Stimulated activated naive CD8-positive, alpha-beta T cell treated with anti-CD3 and anti-CD28 coated beads, Interleukin-15, amount 100 ng/mL, for 72 hours (primary cell): ENCODE results near the gene LUZP2.

Experiments
- ATAC-seq: fragments of 150-1000 bp; cut with Tn5 transposase; 2 replicates; pipeline ENCODE4 v1.10.0; 2021; ENCODE audit warnings: mild to moderate bottlenecking, moderate library complexity
- DNase-seq, 2 donors: peaks; one replicate each; pipeline ENCODE4 v3.0.0; 2021 to 2022
- H3K27ac Mint-ChIP-seq, 2 donors: one replicate each; pipeline ENCODE4 v1.8.0; 2022; ENCODE audit warnings: mild to moderate bottlenecking in 2 of 2, mixed read lengths in 2 of 2, moderate library complexity in 2 of 2
- H3K27me3 Mint-ChIP-seq: one replicate; pipeline ENCODE4 v1.8.0; 2022; ENCODE audit warnings: mixed read lengths
- H3K4me1 Mint-ChIP-seq: one replicate; pipeline ENCODE4 v1.8.0; 2022; ENCODE audit warnings: mild to moderate bottlenecking, mixed read lengths
- H3K4me3 Mint-ChIP-seq, 2 donors: one replicate each; pipeline ENCODE4 v1.8.0; 2022; ENCODE audit warnings: mild to moderate bottlenecking in 2 of 2, mixed read lengths in 2 of 2, moderate library complexity in 1 of 2
- H3K9me3 Mint-ChIP-seq, 2 donors: one replicate each; pipeline ENCODE4 v1.8.0; 2022; ENCODE audit warnings: mixed read lengths in 2 of 2

Gene LUZP2

GRCh38 chr11:24637520-24637919, 140.7 kb downstream of the LUZP2 start:
- Mint-ChIP-seq H3K4me1 (no peaks in the 10 kb centered on the region), H3K4me3 (no peak overlapping the region), H3K27me3 (no peaks in the 10 kb centered on the region), H3K9me3 (peaks cover 8 to 10% of the 10 kb centered on the region in 2 donors), H3K27ac (no peak overlapping the region)
- ATAC-seq, result no peak
- no peak for DNase-seq

GRCh38 chr11:24642648-24643047, 145.8 kb downstream of the LUZP2 start:
- Mint-ChIP-seq H3K9me3 (peaks cover 16 to 22% of the 10 kb centered on the region in 2 donors), H3K4me1 (no peaks in the 10 kb centered on the region), H3K27me3 (no peaks in the 10 kb centered on the region), H3K27ac (no peak overlapping the region), H3K4me3 (no peak overlapping the region)
- no peak for DNase-seq
- no peak for ATAC-seq

DNA sequence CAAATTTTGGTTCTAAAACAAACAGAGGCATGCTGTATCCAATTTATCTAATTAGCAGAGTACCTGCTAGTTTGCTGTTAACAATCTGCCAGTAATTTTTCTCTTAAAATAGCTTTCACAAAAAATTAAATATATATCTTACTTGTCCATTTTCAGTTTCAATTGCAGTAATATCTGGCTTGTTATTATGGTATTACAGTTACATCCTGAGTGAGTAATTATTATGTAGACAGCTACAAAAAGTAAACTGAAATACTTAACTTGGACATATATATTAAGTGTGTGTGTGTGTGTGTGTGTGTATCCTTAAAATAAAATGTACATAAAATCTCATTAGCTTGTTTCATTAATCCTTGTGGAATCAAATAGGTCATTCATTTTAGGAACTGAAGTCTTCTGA, 148.7 kb downstream of the LUZP2 start:
- Mint-ChIP-seq H3K4me3 (no peak overlapping the region), H3K9me3 (peaks cover 15 to 28% of the 10 kb centered on the region in 2 donors), H3K27me3 (no peaks in the 10 kb centered on the region), H3K27ac (no peak overlapping the region), H3K4me1 (no peaks in the 10 kb centered on the region)
- DNase-seq (no peak), ATAC-seq (no peak)

DNA sequence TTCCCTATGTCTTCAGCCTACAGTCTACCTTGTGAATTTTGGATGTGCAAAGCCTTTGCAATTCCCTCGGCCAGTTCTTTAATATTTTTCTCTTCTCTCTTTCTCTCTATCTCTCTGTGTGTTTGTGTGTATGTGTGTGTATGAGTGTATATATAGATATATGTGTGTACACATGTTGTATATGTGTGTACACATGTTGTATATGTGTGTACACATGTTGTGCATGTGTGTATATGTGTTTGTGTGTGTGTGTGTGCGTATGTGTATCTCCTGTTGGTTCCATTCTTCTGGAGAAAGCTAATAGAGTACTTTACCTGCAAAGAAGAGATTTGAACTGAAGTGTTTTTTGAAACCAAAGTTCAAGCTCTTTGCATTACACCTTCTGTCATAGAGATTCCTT, 155.0 kb downstream of the LUZP2 start:
- Mint-ChIP-seq H3K9me3 (peaks cover 6 to 29% of the 10 kb centered on the region in 2 donors), H3K27me3 (no peaks in the 10 kb centered on the region), H3K4me3 (no peak overlapping the region), H3K4me1 (no peaks in the 10 kb centered on the region), H3K27ac (no peak overlapping the region)
- DNase-seq, result no peak
- no peak for ATAC-seq

- no peak for ATAC-seq
- H3K9me3 Mint-ChIP-seq, result peaks cover 6 to 21% of the 10 kb centered on the region in 2 donors
- no peaks in the 10 kb centered on the region for H3K4me1 Mint-ChIP-seq
Measured at GRCh38 chr11:24653901-24654300, 157.0 kb downstream of the LUZP2 start.

GRCh38 chr11:24661331-24661730, 164.5 kb downstream of the LUZP2 start:
- no peaks in the 10 kb centered on the region for H3K4me1 Mint-ChIP-seq
- ATAC-seq, result no peak
- no peak for DNase-seq
- H3K9me3 Mint-ChIP-seq, result peaks cover 15 to 22% of the 10 kb centered on the region in 2 donors
- no peak overlapping the region for H3K4me3 Mint-ChIP-seq
- no peak overlapping the region for H3K27ac Mint-ChIP-seq
- no peaks in the 10 kb centered on the region for H3K27me3 Mint-ChIP-seq

More at GRCh38 chr11:24653901-24654300, 157.0 kb downstream of the LUZP2 start:
- Mint-ChIP-seq H3K4me3 (no peak overlapping the region), H3K27ac (no peak overlapping the region), H3K27me3 (no peaks in the 10 kb centered on the region)
- DNase-seq, result no peak

DNA sequence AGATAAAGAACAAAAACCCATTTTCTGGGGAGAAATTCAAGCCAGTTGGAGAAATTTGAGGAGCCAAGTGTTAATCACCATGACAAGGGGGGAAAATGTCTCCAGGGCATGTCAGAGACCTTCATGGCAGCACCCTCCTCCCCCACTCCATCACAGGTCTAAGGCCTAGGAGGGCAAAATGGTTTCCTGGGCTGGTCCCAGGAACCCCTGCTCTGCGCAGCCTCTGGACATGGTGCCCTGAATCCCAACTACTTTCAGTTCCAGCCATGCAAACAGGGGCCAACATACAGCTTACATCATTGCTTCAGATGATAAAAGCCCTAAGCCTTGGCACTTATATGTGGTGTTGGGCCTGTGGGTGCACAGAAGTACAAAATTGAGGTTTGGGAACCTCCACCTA, 167.5 kb downstream of the LUZP2 start:
- Mint-ChIP-seq H3K4me1 (no peaks in the 10 kb centered on the region), H3K4me3 (no peak overlapping the region), H3K27ac (no peak overlapping the region), H3K27me3 (no peaks in the 10 kb centered on the region), H3K9me3 (peaks cover 10 to 22% of the 10 kb centered on the region in 2 donors)
- ATAC-seq (no peak), DNase-seq (no peak)

GRCh38 chr11:24667353-24667968, 170.6 kb downstream of the LUZP2 start:
- ATAC-seq, result no peak
- Mint-ChIP-seq H3K4me1 (no peaks in the 10 kb centered on the region), H3K27ac (no peak overlapping the region), H3K9me3 (peaks cover 5 to 22% of the 10 kb centered on the region in 2 donors), H3K27me3 (no peaks in the 10 kb centered on the region), H3K4me3 (no peak overlapping the region)
- no peak for DNase-seq

DNA sequence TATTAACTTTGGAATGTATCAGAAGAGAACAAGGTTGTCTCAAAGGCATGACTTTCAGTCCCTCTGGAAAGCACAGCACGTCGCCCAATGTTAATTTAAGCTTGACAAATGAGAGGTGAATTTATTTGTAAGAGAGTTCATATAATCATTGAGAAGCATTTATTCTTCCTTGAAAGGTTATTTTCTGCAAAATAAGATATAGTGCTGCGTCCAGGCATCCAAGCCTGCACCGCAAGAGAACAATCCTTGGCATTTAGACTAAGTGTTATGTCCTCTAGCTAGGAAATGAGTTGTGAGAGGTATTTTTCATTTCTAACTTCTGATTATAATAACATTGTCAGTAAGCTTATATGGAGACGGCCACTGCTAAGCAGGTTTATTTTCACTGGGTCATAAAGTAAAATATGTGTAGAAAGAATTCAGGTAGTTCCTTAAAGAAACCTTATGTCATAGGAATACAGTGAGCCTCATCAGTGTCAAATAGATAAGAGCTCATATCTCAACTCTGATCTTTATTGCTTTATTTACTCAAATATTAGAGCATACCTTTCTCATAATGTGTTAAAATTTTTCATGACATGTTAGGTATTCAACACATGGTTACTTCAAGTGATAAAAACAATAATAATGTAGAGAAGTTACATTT, 182.0 kb downstream of the LUZP2 start:
- ATAC-seq (no peak), DNase-seq (no peak)
- H3K4me1 Mint-ChIP-seq, result no peaks in the 10 kb centered on the region
- H3K27me3 Mint-ChIP-seq, result no peaks in the 10 kb centered on the region
- no peak overlapping the region for H3K4me3 Mint-ChIP-seq
- H3K27ac Mint-ChIP-seq, result no peak overlapping the region
- H3K9me3 Mint-ChIP-seq, result peaks cover 0 to 5% of the 10 kb centered on the region in 2 donors

DNA sequence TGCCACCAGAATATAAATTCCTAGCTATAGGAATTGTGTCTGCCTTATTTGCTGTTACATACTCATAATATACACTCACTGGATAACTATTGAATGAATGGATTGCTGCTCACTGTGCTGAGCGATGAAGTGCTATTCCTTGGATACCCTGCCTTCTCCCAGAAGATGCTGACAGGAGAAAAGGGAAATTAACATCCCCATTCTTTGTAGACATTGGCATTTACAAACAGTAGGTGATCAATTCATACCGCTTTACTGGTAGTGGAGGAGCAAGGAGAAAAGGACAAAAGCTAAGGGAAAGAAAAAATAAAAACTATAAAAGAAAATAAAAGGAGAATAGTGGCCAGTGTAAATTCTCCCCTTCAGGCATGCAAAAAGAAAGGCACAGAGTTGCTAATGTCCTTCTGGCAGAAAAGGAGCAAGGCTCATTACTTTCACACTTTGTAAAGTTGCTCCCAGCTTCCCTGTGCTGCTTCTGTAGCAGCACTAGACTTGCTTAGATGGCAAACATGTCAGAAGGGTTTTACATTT, 183.0 kb downstream of the LUZP2 start:
- DNase-seq (no peak), ATAC-seq (no peak)
- no peak overlapping the region for H3K4me3 Mint-ChIP-seq
- H3K27ac Mint-ChIP-seq, result no peak overlapping the region
- H3K27me3 Mint-ChIP-seq, result no peaks in the 10 kb centered on the region
- H3K9me3 Mint-ChIP-seq, result no peaks in the 10 kb centered on the region
- H3K4me1 Mint-ChIP-seq, result no peaks in the 10 kb centered on the region

DNA sequence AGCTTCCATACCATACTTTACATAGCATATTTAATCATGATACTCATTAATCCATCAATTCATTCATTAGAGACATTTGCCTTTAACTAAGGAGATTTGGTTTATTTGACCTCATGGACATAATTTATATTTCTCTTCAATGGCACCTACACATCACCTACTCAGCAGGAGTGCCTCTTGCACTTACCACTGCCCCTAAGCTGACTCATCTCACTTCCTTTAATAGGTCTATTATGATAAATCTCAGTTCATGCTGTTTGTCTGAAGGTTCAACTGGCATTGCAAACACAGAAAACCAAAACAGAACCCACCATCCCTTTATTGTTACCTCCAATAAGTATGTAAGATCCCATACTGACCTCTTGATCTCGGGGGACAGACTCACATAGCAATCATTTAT, 186.7 kb downstream of the LUZP2 start:
- Mint-ChIP-seq H3K9me3 (peaks cover 4 to 7% of the 10 kb centered on the region in 2 donors), H3K27ac (no peak overlapping the region), H3K4me3 (no peak overlapping the region), H3K4me1 (no peaks in the 10 kb centered on the region), H3K27me3 (no peaks in the 10 kb centered on the region)
- no peak for DNase-seq
- no peak for ATAC-seq

GRCh38 chr11:24685821-24686220, 189.0 kb downstream of the LUZP2 start:
- H3K4me1 Mint-ChIP-seq, result no peaks in the 10 kb centered on the region

GRCh38 chr11:24687531-24688147, 190.8 kb downstream of the LUZP2 start:
- no peaks in the 10 kb centered on the region for H3K4me1 Mint-ChIP-seq
- DNase-seq (no peak), ATAC-seq (no peak)
- H3K27me3 Mint-ChIP-seq, result no peaks in the 10 kb centered on the region
- H3K27ac Mint-ChIP-seq, result no peak overlapping the region
- peaks cover 7 to 8% of the 10 kb centered on the region in 2 donors for H3K9me3 Mint-ChIP-seq
- no peak overlapping the region for H3K4me3 Mint-ChIP-seq

More at GRCh38 chr11:24685821-24686220, 189.0 kb downstream of the LUZP2 start:
- no peaks in the 10 kb centered on the region for H3K27me3 Mint-ChIP-seq
- H3K27ac Mint-ChIP-seq, result no peak overlapping the region
- H3K9me3 Mint-ChIP-seq, result peaks cover 7 to 8% of the 10 kb centered on the region in 2 donors
- ATAC-seq, result no peak
- no peak overlapping the region for H3K4me3 Mint-ChIP-seq
- no peak for DNase-seq

DNA sequence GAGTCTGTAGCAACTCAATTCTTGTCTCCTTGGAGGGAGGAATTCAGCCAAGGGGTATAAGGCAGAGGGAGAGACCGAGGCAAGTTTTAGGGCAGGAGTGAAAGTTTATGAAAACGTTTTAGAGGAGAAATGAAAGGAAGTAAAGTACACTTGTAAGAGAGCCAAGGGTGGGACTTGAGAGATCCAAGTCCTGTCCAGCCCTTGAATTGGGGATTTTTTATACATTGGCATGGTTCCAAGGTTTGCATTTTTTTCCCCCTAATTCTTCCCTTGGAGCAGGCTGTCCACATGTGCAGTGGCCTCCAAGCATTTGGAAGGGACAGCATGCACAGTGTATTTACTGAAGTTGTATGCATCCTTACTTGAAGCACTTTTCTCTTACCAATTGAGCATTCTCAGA, 192.1 kb downstream of the LUZP2 start:
- Mint-ChIP-seq H3K4me3 (no peak overlapping the region), H3K27ac (no peak overlapping the region), H3K9me3 (peaks cover 9% of the 10 kb centered on the region in 2 donors), H3K4me1 (no peaks in the 10 kb centered on the region), H3K27me3 (no peaks in the 10 kb centered on the region)
- ATAC-seq, result no peak
- no peak for DNase-seq

- Mint-ChIP-seq H3K27me3 (no peaks in the 10 kb centered on the region), H3K27ac (no peak overlapping the region), H3K4me3 (no peak overlapping the region), H3K9me3 (peaks cover 17 to 22% of the 10 kb centered on the region in 2 donors), H3K4me1 (no peaks in the 10 kb centered on the region)
- DNase-seq, result no peak
- ATAC-seq, result no peak
Measured at GRCh38 chr11:24697522-24698111, 200.8 kb downstream of the LUZP2 start.

GRCh38 chr11:24704716-24705115, 207.9 kb downstream of the LUZP2 start:
- no peak overlapping the region for H3K27ac Mint-ChIP-seq
- no peaks in the 10 kb centered on the region for H3K27me3 Mint-ChIP-seq

More at GRCh38 chr11:24704716-24705115, 207.9 kb downstream of the LUZP2 start:
- no peak for DNase-seq
- no peak for ATAC-seq
- H3K4me1 Mint-ChIP-seq, result no peaks in the 10 kb centered on the region
- no peak overlapping the region for H3K4me3 Mint-ChIP-seq
- peaks cover under 1 to 26% of the 10 kb centered on the region in 2 donors for H3K9me3 Mint-ChIP-seq
